Karpas-422 (cell line): ENCODE results near the gene CACNG3. TPM values are rescaled to one million over a fixed set of nuclear protein-coding genes. Genes with fewer than 3 reads are reported as not detected.

Source experiments
- DNase-seq: peaks from one replicate; pipeline ENCODE4 v3.0.0-alpha.2; 2015
- H2AFZ ChIP-seq: fragments of 200-600 bp; sonication (generic); 2 replicates; pipeline ENCODE4 v1.6.1; 2014; ENCODE audit warnings: antibody characterized with exemption, low read length, mixed read lengths
- H3K27ac ChIP-seq: fragments of 200-600 bp; sonication (generic); 2 replicates; pipeline ENCODE4 v1.5.1; 2014; ENCODE audit warnings: mild to moderate bottlenecking, low read length, moderate library complexity
- H3K27me3 ChIP-seq: fragments of 200-600 bp; sonication (generic); 2 replicates; pipeline ENCODE4 v1.6.1; 2014; ENCODE audit warnings: low read length, mixed read lengths
- H3K36me3 ChIP-seq: fragments of 200-600 bp; sonication (generic); 2 replicates; pipeline ENCODE4 v1.6.1; 2014; ENCODE audit warnings: low read length, mixed read lengths; ENCODE audit not compliant: insufficient read depth
- H3K4me1 ChIP-seq: fragments of 200-600 bp; sonication (generic); 2 replicates; pipeline ENCODE4 v1.6.1; 2014; ENCODE audit warnings: mild to moderate bottlenecking, low read length, mixed read lengths
- H3K4me2 ChIP-seq: fragments of 200-600 bp; sonication (generic); 2 replicates; pipeline ENCODE4 v1.6.1; 2014; ENCODE audit warnings: low read length, low read depth, mild to moderate bottlenecking; ENCODE audit not compliant: poor library complexity, severe bottlenecking
- H3K4me3 ChIP-seq: fragments of 200-600 bp; sonication (generic); 2 replicates; pipeline ENCODE4 v1.5.1; 2014; ENCODE audit warnings: mild to moderate bottlenecking, antibody characterized with exemption, low read length, mixed read lengths
- H3K79me2 ChIP-seq: fragments of 200-600 bp; sonication (generic); 2 replicates; pipeline ENCODE4 v1.6.1; 2014; ENCODE audit warnings: mild to moderate bottlenecking, low read length, mixed read lengths
- H3K9ac ChIP-seq: fragments of 200-600 bp; sonication (generic); 2 replicates; pipeline ENCODE4 v1.6.0; 2014; ENCODE audit warnings: low read length
- H3K9me2 ChIP-seq: fragments of 200-600 bp; sonication (generic), shearing (Covaris generic); replicated peaks from 2 replicates; pipeline ENCODE4 v1.6.0; 2014; ENCODE audit warnings: mild to moderate bottlenecking, low read length, moderate library complexity; ENCODE audit not compliant: insufficient read depth
- H3K9me3 ChIP-seq: fragments of 300-700, 200-600 bp; sonication (generic); 2 replicates; pipeline ENCODE4 v1.6.1; 2014; ENCODE audit warnings: low read length, mixed read lengths
- H4K20me1 ChIP-seq: fragments of 200-600 bp; sonication (generic); 2 replicates; pipeline ENCODE4 v1.6.1; 2014; ENCODE audit warnings: mild to moderate bottlenecking, antibody characterized with exemption, low read length, low read depth; ENCODE audit not compliant: insufficient read depth
- total RNA-seq: library from RNA; depleted of rRNA; stranded (reverse); fragments of >200 nt; shearing (Covaris generic); gene quantifications from 2 replicates; pipeline ENCODE4 v1.2.3, GENCODE V29; 2014; ENCODE audit warnings: low replicate concordance

The CACNG3 gene
- total RNA-seq, 1 experiment from 2014 or later: not detected

- Histone ChIP-seq H4K20me1 (no peaks in the 10 kb centered on the region), H3K9me3 (no peaks in the 10 kb centered on the region), H2AFZ (no peak overlapping the region), H3K36me3 (no peaks in the 10 kb centered on the region), H3K4me3 (no peak overlapping the region), H3K27me3 (no peaks in the 10 kb centered on the region), H3K79me2 (no peaks in the 10 kb centered on the region), H3K9ac (no peak overlapping the region), H3K4me2 (no peak overlapping the region), H3K27ac (no peak overlapping the region), H3K9me2 (no peaks in the 10 kb centered on the region), H3K4me1 (no peaks in the 10 kb centered on the region)
- no peak for DNase-seq
These were observed 90.6 kb downstream of the CACNG3 start for GRCh38 chr16:24346734-24347133.

GRCh38 chr16:24347556-24347955 is 91.4 kb downstream of the CACNG3 start:
- H3K4me3 ChIP-seq: no peak overlapping the region
- no peak for DNase-seq
- no peaks in the 10 kb centered on the region for H3K9me2 ChIP-seq
- H3K36me3 ChIP-seq: no peaks in the 10 kb centered on the region
- H3K9ac ChIP-seq: no peak overlapping the region
- no peak overlapping the region for H3K4me2 ChIP-seq
- H3K4me1 ChIP-seq: no peaks in the 10 kb centered on the region
- no peaks in the 10 kb centered on the region for H3K79me2 ChIP-seq
- no peaks in the 10 kb centered on the region for H3K9me3 ChIP-seq
- no peak overlapping the region for H2AFZ ChIP-seq
- H3K27ac ChIP-seq: no peak overlapping the region
- no peaks in the 10 kb centered on the region for H3K27me3 ChIP-seq
- no peaks in the 10 kb centered on the region for H4K20me1 ChIP-seq

GRCh38 chr16:24348545-24349290 is 92.6 kb downstream of the CACNG3 start:
- Histone ChIP-seq H3K36me3 (no peaks in the 10 kb centered on the region), H3K9me2 (no peaks in the 10 kb centered on the region), H3K4me1 (no peaks in the 10 kb centered on the region), H2AFZ (no peak overlapping the region), H4K20me1 (no peaks in the 10 kb centered on the region), H3K27me3 (no peaks in the 10 kb centered on the region), H3K79me2 (no peaks in the 10 kb centered on the region), H3K4me2 (no peak overlapping the region), H3K9me3 (no peaks in the 10 kb centered on the region), H3K9ac (no peak overlapping the region), H3K4me3 (no peak overlapping the region), H3K27ac (no peak overlapping the region)
- DNase-seq: no peak

- Histone ChIP-seq H3K9me2 (no peaks in the 10 kb centered on the region), H3K79me2 (no peaks in the 10 kb centered on the region), H3K4me2 (no peak overlapping the region), H3K4me1 (no peaks in the 10 kb centered on the region), H2AFZ (no peak overlapping the region), H3K27ac (no peak overlapping the region), H3K4me3 (no peak overlapping the region), H3K9me3 (no peaks in the 10 kb centered on the region), H3K9ac (no peak overlapping the region), H3K27me3 (no peaks in the 10 kb centered on the region), H4K20me1 (no peaks in the 10 kb centered on the region), H3K36me3 (no peaks in the 10 kb centered on the region)
- DNase-seq: no peak
These were observed 93.2 kb downstream of the CACNG3 start for GRCh38 chr16:24349320-24349719.

GRCh38 chr16:24352746-24353145 is 96.6 kb downstream of the CACNG3 start:
- Histone ChIP-seq H3K4me2 (no peak overlapping the region), H3K4me1 (no peaks in the 10 kb centered on the region), H3K27me3 (no peaks in the 10 kb centered on the region), H3K9me3 (no peaks in the 10 kb centered on the region), H3K79me2 (no peaks in the 10 kb centered on the region), H3K4me3 (no peak overlapping the region), H2AFZ (no peak overlapping the region), H3K9me2 (no peaks in the 10 kb centered on the region), H3K36me3 (no peaks in the 10 kb centered on the region), H3K9ac (no peak overlapping the region), H4K20me1 (no peaks in the 10 kb centered on the region), H3K27ac (no peak overlapping the region)
- no peak for DNase-seq

GRCh38 chr16:24353622-24354021 is 97.5 kb downstream of the CACNG3 start:
- Histone ChIP-seq H2AFZ (no peak overlapping the region), H3K79me2 (no peaks in the 10 kb centered on the region), H3K4me2 (no peak overlapping the region), H4K20me1 (no peaks in the 10 kb centered on the region), H3K9me3 (no peaks in the 10 kb centered on the region), H3K27me3 (no peaks in the 10 kb centered on the region), H3K27ac (no peak overlapping the region), H3K9me2 (no peaks in the 10 kb centered on the region), H3K4me1 (no peaks in the 10 kb centered on the region), H3K36me3 (no peaks in the 10 kb centered on the region), H3K4me3 (no peak overlapping the region), H3K9ac (no peak overlapping the region)
- DNase-seq: no peak

GRCh38 chr16:24357511-24357910 is 101.4 kb downstream of the CACNG3 start:
- DNase-seq: no peak
- H3K9ac ChIP-seq: no peak overlapping the region
- no peaks in the 10 kb centered on the region for H3K9me2 ChIP-seq
- no peaks in the 10 kb centered on the region for H4K20me1 ChIP-seq
- H3K36me3 ChIP-seq: no peaks in the 10 kb centered on the region
- no peak overlapping the region for H2AFZ ChIP-seq
- no peaks in the 10 kb centered on the region for H3K27me3 ChIP-seq
- H3K4me1 ChIP-seq: no peaks in the 10 kb centered on the region
- H3K4me3 ChIP-seq: no peak overlapping the region
- no peaks in the 10 kb centered on the region for H3K79me2 ChIP-seq
- H3K9me3 ChIP-seq: no peaks in the 10 kb centered on the region
- no peak overlapping the region for H3K27ac ChIP-seq
- H3K4me2 ChIP-seq: no peak overlapping the region

GRCh38 chr16:24358117-24358516 is 102.0 kb downstream of the CACNG3 start:
- no peaks in the 10 kb centered on the region for H3K4me1 ChIP-seq
- H4K20me1 ChIP-seq: no peaks in the 10 kb centered on the region

More at GRCh38 chr16:24358117-24358516, 102.0 kb downstream of the CACNG3 start:
- Histone ChIP-seq H3K9ac (no peak overlapping the region), H3K36me3 (no peaks in the 10 kb centered on the region), H2AFZ (no peak overlapping the region), H3K4me2 (no peak overlapping the region), H3K27me3 (no peaks in the 10 kb centered on the region), H3K4me3 (no peak overlapping the region), H3K9me2 (no peaks in the 10 kb centered on the region), H3K9me3 (no peaks in the 10 kb centered on the region), H3K27ac (no peak overlapping the region), H3K79me2 (no peaks in the 10 kb centered on the region)
- peak; percentile 33 for DNase-seq
